H9 (cell line): ENCODE data around the gene KLHL13. TPM values are rescaled to one million over a fixed set of nuclear protein-coding genes. Genes with fewer than 3 reads are reported as not detected.

ENCODE experiments used
- DNase-seq: peaks from one replicate; pipeline ENCODE4 v3.0.0-alpha.2; 2017
- H2AFZ ChIP-seq: one replicate; pipeline ENCODE4 v1.6.1; 2013; ENCODE audit warnings: mild to moderate bottlenecking, low read length, control low read depth, moderate library complexity
- H2AK5ac ChIP-seq: 2 replicates; pipeline ENCODE4 v1.6.1; 2013; ENCODE audit warnings: low read length, control low read depth, mixed read lengths; ENCODE audit not compliant: insufficient read length
- H2BK120ac ChIP-seq: one replicate; pipeline ENCODE4 v1.6.1; 2013; ENCODE audit warnings: low read depth, mild to moderate bottlenecking, low read length, control low read depth, inconsistent platforms; ENCODE audit not compliant: poor library complexity, severe bottlenecking
- H2BK12ac ChIP-seq: 2 replicates; pipeline ENCODE4 v1.6.1; 2013; ENCODE audit warnings: low read length, control low read depth, mixed read lengths, low read depth; ENCODE audit not compliant: insufficient read length
- H2BK15ac ChIP-seq: 2 replicates; pipeline ENCODE4 v1.6.1; 2013; ENCODE audit warnings: low read depth, low read length, control low read depth
- H2BK20ac ChIP-seq: one replicate; pipeline ENCODE4 v1.6.1; 2013; ENCODE audit warnings: low read depth, mild to moderate bottlenecking, low read length, control low read depth, inconsistent platforms; ENCODE audit not compliant: poor library complexity, severe bottlenecking
- H2BK5ac ChIP-seq: 2 replicates; pipeline ENCODE4 v1.6.1; 2013; ENCODE audit warnings: low read length, control low read depth, mixed read lengths; ENCODE audit not compliant: insufficient read length
- H3K14ac ChIP-seq: 2 replicates; pipeline ENCODE4 v1.6.1; 2013; ENCODE audit warnings: low read length, control low read depth; ENCODE audit not compliant: insufficient read depth
- H3K18ac ChIP-seq: 2 replicates; pipeline ENCODE4 v1.6.1; 2013; ENCODE audit warnings: low read depth, mild to moderate bottlenecking, mixed read lengths, low read length, control low read depth; ENCODE audit not compliant: insufficient read length
- H3K23ac ChIP-seq: 2 replicates; pipeline ENCODE4 v1.6.1; 2013; ENCODE audit warnings: low read length, control low read depth, mixed read lengths, low read depth; ENCODE audit not compliant: insufficient read length
- H3K23me2 ChIP-seq: 2 replicates; pipeline ENCODE4 v1.6.1; 2013; ENCODE audit warnings: low read depth, mild to moderate bottlenecking, mixed read lengths, low read length, control low read depth; ENCODE audit not compliant: insufficient read length, poor library complexity, severe bottlenecking
- H3K27ac ChIP-seq: 2 replicates; pipeline ENCODE4 v1.5.1; 2013; ENCODE audit warnings: low read length, control low read depth, mixed read lengths, low read depth; ENCODE audit not compliant: insufficient read length
- H3K27me3 ChIP-seq: 2 replicates; pipeline ENCODE4 v1.6.1; 2013; ENCODE audit warnings: low read length, control low read depth, inconsistent platforms; ENCODE audit not compliant: insufficient read depth
- H3K4ac ChIP-seq: 2 replicates; pipeline ENCODE4 v1.6.1; 2013; ENCODE audit warnings: low read depth, mild to moderate bottlenecking, control low read depth, inconsistent platforms, low read length, moderate library complexity
- H3K4me1 ChIP-seq: 2 replicates; pipeline ENCODE4 v1.6.1; 2013; ENCODE audit warnings: low read length, control low read depth, inconsistent platforms; ENCODE audit not compliant: insufficient read depth
- H3K4me2 ChIP-seq: 2 replicates; pipeline ENCODE4 v1.6.1; 2013; ENCODE audit warnings: low read length, control low read depth, mixed read lengths; ENCODE audit not compliant: insufficient read length, insufficient read depth
- H3K56ac ChIP-seq: 2 replicates; pipeline ENCODE4 v1.6.1; 2013; ENCODE audit warnings: low read depth, mild to moderate bottlenecking, mixed read lengths, low read length, control low read depth; ENCODE audit not compliant: insufficient read length
- H3K79me1 ChIP-seq: 2 replicates; pipeline ENCODE4 v1.6.1; 2013; ENCODE audit warnings: low read depth, mild to moderate bottlenecking, moderate library complexity, low read length, control low read depth, inconsistent platforms; ENCODE audit not compliant: insufficient read depth, poor library complexity, severe bottlenecking
- H3K79me2 ChIP-seq: 2 replicates; pipeline ENCODE4 v1.6.1; 2013; ENCODE audit warnings: low read length, control low read depth, inconsistent platforms; ENCODE audit not compliant: insufficient read depth
- H3K9ac ChIP-seq: 2 replicates; pipeline ENCODE4 v1.6.1; 2013; ENCODE audit warnings: low read length, control low read depth, mixed read lengths; ENCODE audit not compliant: insufficient read length; ENCODE audit errors: extremely low read depth
- H3K9me3 ChIP-seq: one replicate; pipeline ENCODE4 v1.6.1; 2013; ENCODE audit warnings: low read depth, low read length, inconsistent platforms; ENCODE audit not compliant: control insufficient read depth
- H3T11ph ChIP-seq: one replicate; pipeline ENCODE4 v1.6.1; 2013; ENCODE audit warnings: mild to moderate bottlenecking, low read length, control low read depth, inconsistent platforms
- H4K20me1 ChIP-seq: one replicate; pipeline ENCODE4 v1.6.1; 2013; ENCODE audit not compliant: control insufficient read depth, insufficient read length, insufficient read depth
- H4K5ac ChIP-seq: 2 replicates; pipeline ENCODE4 v1.6.1; 2013; ENCODE audit warnings: low read depth, mild to moderate bottlenecking, mixed read lengths, low read length, control low read depth; ENCODE audit not compliant: insufficient read length
- H4K8ac ChIP-seq: replicated peaks from 2 replicates; pipeline ENCODE4 v1.6.1; 2013; ENCODE audit warnings: low read length, control low read depth, mixed read lengths, low read depth; ENCODE audit not compliant: insufficient read length
- H4K91ac ChIP-seq: 2 replicates; pipeline ENCODE4 v1.6.1; 2013; ENCODE audit warnings: low read depth, mild to moderate bottlenecking, moderate library complexity, mixed read lengths, low read length, control low read depth; ENCODE audit not compliant: insufficient read length
- H3K27ac Mint-ChIP-seq, 3 experiments: 2 replicates in 2 of 3; 3 replicates in 1 of 3; pipeline ENCODE4 v1.8.0; 2020 to 2021; ENCODE audit warnings: mixed read lengths in 3 of 3, mild to moderate bottlenecking in 1 of 3, moderate library complexity in 1 of 3
- H3K27me3 Mint-ChIP-seq: 2 replicates; pipeline ENCODE4 v1.8.0; 2021; ENCODE audit warnings: low read depth, mild to moderate bottlenecking, moderate library complexity, mixed read lengths
- H3K36me3 Mint-ChIP-seq, 3 experiments: 2 replicates in 2 of 3; 3 replicates in 1 of 3; pipeline ENCODE4 v1.8.0; 2020 to 2021; ENCODE audit warnings: low read depth in 3 of 3, mixed read lengths in 3 of 3; ENCODE audit not compliant: insufficient read depth in 1 of 3
- H3K4me1 Mint-ChIP-seq, 2 experiments: 2 replicates each; pipeline ENCODE4 v1.8.0; 2020; ENCODE audit warnings: mixed read lengths in 2 of 2
- H3K4me3 Mint-ChIP-seq, 2 experiments: 2 replicates in 1 of 2; 3 replicates in 1 of 2; pipeline ENCODE4 v1.8.0; 2020 to 2021; ENCODE audit warnings: mild to moderate bottlenecking in 2 of 2, mixed read lengths in 2 of 2, moderate library complexity in 1 of 2
- H3K9me3 Mint-ChIP-seq, 2 experiments: 2 replicates in 1 of 2; 3 replicates in 1 of 2; pipeline ENCODE4 v1.8.0; 2020; ENCODE audit warnings: mild to moderate bottlenecking in 2 of 2, mixed read lengths in 2 of 2, moderate library complexity in 1 of 2
- WGBS: extraction: QIAGEN DNeasy Blood & Tissue Kit; methylation state at CpG from one replicate; pipeline ENCODE4 v1.1.7; 2013; ENCODE audit warnings: missing lambda C conversion rate, low lambda C conversion rate, mixed read lengths; ENCODE audit not compliant: insufficient read length; ENCODE audit errors: extremely low coverage; 5-methylcytosine and 5-hydroxymethylcytosine counted together
- total RNA-seq: library from RNA; stranded (reverse); gene quantifications from 2 replicates; pipeline ENCODE4 v1.2.1, GENCODE V29; 2021
- TF ChIP-seq, protein P1 (sequence below): fragments of 200-600 bp; sonication (generic); conservative IDR thresholded peaks from 3 replicates; pipeline ENCODE4 v1.8.0; 2021; ENCODE audit warnings: antibody characterized with exemption, mild to moderate bottlenecking

KLHL13 gene
- total RNA-seq, 1 experiment from 2014 or later: 4.1 TPM

DNA sequence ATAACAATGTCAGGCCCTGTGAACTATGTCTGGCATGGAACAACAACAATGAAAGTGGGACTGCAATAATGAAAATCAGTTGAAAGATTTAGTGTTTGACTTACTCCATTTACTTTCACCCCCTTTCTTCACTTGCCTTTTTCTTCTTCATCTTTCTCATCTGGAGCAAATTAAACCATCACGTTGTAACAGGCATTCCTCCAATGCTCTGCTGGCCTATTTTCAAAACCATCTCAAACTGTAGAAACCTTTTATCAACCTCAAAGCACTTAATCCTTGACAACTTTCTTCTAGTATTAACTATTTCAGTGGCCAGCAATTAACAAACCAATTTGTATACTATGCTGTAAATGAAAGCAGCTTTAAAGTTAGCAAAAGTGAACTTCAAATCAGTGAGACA, 8.3 kb downstream of the KLHL13 start:
- Mint-ChIP-seq H3K4me3 (no peak overlapping the region), H3K27ac (no peak overlapping the region; a peak in 1 of 7 replicates)

More for the DNA sequence above, 8.3 kb downstream of the KLHL13 start:
- Mint-ChIP-seq H3K4me1 (peaks cover 0 to 1% of the 10 kb centered on the region in 2 experiments; a peak in 1 of 4 replicates), H3K27me3 (no peaks in the 10 kb centered on the region; the same call in 1 of the 2 replicates), H3K36me3 (no peaks in the 10 kb centered on the region; a peak in 1 of 7 replicates), H3K9me3 (peaks cover 3 to 53% of the 10 kb centered on the region in 2 experiments; a peak in 3 of 5 replicates)
- Histone ChIP-seq H2BK120ac (no peak overlapping the region), H3K14ac (no peak overlapping the region), H3T11ph (no peak overlapping the region), H3K9ac (no peak overlapping the region), H4K20me1 (no peaks in the 10 kb centered on the region), H3K23ac (no peak overlapping the region), H3K4ac (no peak overlapping the region), H3K56ac (no peak overlapping the region), H2BK12ac (no peak overlapping the region), H3K4me2 (no peak overlapping the region), H3K27me3 (no peaks in the 10 kb centered on the region), H3K79me1 (no peaks in the 10 kb centered on the region), H2BK20ac (no peak overlapping the region), H2BK5ac (no peak overlapping the region), H3K79me2 (no peaks in the 10 kb centered on the region), H4K8ac (no peak overlapping the region), H4K91ac (no peak overlapping the region), H4K5ac (no peak overlapping the region), H2BK15ac (no peak overlapping the region), H3K9me3 (no peaks in the 10 kb centered on the region), H2AFZ (no peak overlapping the region), H3K18ac (no peak overlapping the region), H2AK5ac (no peak overlapping the region), H3K4me1 (no peaks in the 10 kb centered on the region), H3K23me2 (no peaks in the 10 kb centered on the region), H3K27ac (no peak overlapping the region)
- no peak for DNase-seq
- TF ChIP-seq, protein P1, sequence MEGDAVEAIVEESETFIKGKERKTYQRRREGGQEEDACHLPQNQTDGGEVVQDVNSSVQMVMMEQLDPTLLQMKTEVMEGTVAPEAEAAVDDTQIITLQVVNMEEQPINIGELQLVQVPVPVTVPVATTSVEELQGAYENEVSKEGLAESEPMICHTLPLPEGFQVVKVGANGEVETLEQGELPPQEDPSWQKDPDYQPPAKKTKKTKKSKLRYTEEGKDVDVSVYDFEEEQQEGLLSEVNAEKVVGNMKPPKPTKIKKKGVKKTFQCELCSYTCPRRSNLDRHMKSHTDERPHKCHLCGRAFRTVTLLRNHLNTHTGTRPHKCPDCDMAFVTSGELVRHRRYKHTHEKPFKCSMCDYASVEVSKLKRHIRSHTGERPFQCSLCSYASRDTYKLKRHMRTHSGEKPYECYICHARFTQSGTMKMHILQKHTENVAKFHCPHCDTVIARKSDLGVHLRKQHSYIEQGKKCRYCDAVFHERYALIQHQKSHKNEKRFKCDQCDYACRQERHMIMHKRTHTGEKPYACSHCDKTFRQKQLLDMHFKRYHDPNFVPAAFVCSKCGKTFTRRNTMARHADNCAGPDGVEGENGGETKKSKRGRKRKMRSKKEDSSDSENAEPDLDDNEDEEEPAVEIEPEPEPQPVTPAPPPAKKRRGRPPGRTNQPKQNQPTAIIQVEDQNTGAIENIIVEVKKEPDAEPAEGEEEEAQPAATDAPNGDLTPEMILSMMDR: no peak
- WGBS: no CpG with 5 or more reads among the region's 1 CpG
